Fibroblast of villous mesenchyme (primary cell): Measurements from ENCODE around the gene CRHR2. TPM values are rescaled to one million over a fixed set of nuclear protein-coding genes. Genes with fewer than 3 reads are reported as not detected.

ENCODE experiments used
- DNase-seq: peaks from one replicate; pipeline ENCODE4 v3.0.0-alpha.2; 2010; ENCODE audit warnings: low read depth
- H3K4me3 ChIP-seq: 2 replicates; pipeline ENCODE4 v1.5.1; 2011; ENCODE audit warnings: low read depth, mild to moderate bottlenecking, low read length
- CTCF ChIP-seq: IDR thresholded peaks from 2 replicates; pipeline ENCODE4 v1.5.1; 2012; ENCODE audit warnings: low read depth, mild to moderate bottlenecking, low read length; ENCODE audit not compliant: insufficient read depth
- total RNA-seq: library from RNA; depleted of rRNA; stranded (reverse); fragments of >200 nt; gene quantifications from 2 replicates; pipeline ENCODE4 v1.2.3, GENCODE V29; 2012

CRHR2 gene
- total RNA-seq, 1 donor, result not detected

GRCh38 chr7:30717181-30717580 is 34.9 kb upstream of the CRHR2 start:
- no peak for DNase-seq
- no peak for TF ChIP-seq CTCF
- no peak overlapping the region for H3K4me3 ChIP-seq

- no peak for DNase-seq
- no peak overlapping the region for H3K4me3 ChIP-seq
- TF ChIP-seq CTCF, result no peak
Measured at GRCh38 chr7:30714129-30714528, 31.9 kb upstream of the CRHR2 start.

GRCh38 chr7:30713392-30713791 is 31.1 kb upstream of the CRHR2 start:
- TF ChIP-seq CTCF, result no peak
- no peak overlapping the region for H3K4me3 ChIP-seq
- DNase-seq, result no peak

GRCh38 chr7:30710669-30711068 is 28.4 kb upstream of the CRHR2 start:
- no peak for TF ChIP-seq CTCF
- no peak for DNase-seq

GRCh38 chr7:30709549-30709948 is 27.3 kb upstream of the CRHR2 start:
- no peak for DNase-seq
- no peak for TF ChIP-seq CTCF
- no peak overlapping the region for H3K4me3 ChIP-seq

More at GRCh38 chr7:30710669-30711068, 28.4 kb upstream of the CRHR2 start:
- H3K4me3 ChIP-seq, result no peak overlapping the region

GRCh38 chr7:30708983-30709382 is 26.7 kb upstream of the CRHR2 start:
- peak; percentile 48 for DNase-seq
- no peak for TF ChIP-seq CTCF
- H3K4me3 ChIP-seq, result no peak overlapping the region

- no peak for DNase-seq
- TF ChIP-seq CTCF, result no peak
- no peak overlapping the region for H3K4me3 ChIP-seq
Measured at GRCh38 chr7:30708412-30708811, 26.2 kb upstream of the CRHR2 start.
